ENCODE data around the gene ZMIZ1. TPM values are rescaled to one million over a fixed set of nuclear protein-coding genes. Genes with fewer than 3 reads are reported as not detected.

The ZMIZ1 gene
- total and polyA plus RNA-seq, 4 donors: 3.9 to 19.1 (median 9.8) TPM

- no peak for DNase-seq (ENCODE audit: low spot score)
- no peaks in the 10 kb centered on the region for H3K27me3 ChIP-seq (ENCODE audit: control insufficient read depth in 4 of 4, insufficient read depth in 4 of 4, low read length in 3 of 4)
- H3K4me3 ChIP-seq (ENCODE audit: low read depth in 1 of 3, low read length in 3 of 3): no peak overlapping the region
- no peaks in the 10 kb centered on the region for H3K9me3 ChIP-seq (ENCODE audit: control insufficient read depth in 4 of 4, low read length in 3 of 4)
- 63% methylated on average over 12 of the region's 12 CpGs for WGBS
- H3K4me1 ChIP-seq (ENCODE audit: control insufficient read depth in 4 of 4, insufficient read depth in 4 of 4, low read length in 3 of 4): peaks cover 27 to 71% (median 58%) of the 10 kb centered on the region in 4 donors
- TF ChIP-seq, protein P1, sequence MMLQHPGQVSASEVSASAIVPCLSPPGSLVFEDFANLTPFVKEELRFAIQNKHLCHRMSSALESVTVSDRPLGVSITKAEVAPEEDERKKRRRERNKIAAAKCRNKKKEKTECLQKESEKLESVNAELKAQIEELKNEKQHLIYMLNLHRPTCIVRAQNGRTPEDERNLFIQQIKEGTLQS (IDR thresholded peaks at IDR 0.05): no peak
- TF ChIP-seq ZBTB33 (IDR thresholded peaks at IDR 0.05): no peak
- TF ChIP-seq RAD21 (IDR thresholded peaks at IDR 0.05): no peak
- TF ChIP-seq GABPA (IDR thresholded peaks at IDR 0.05 in 1 of 2, conservative IDR thresholded peaks at IDR 0.05 in 1 of 2): no peak
- TF ChIP-seq HNF4G (IDR thresholded peaks at IDR 0.05): no peak
- TF ChIP-seq CTCF (IDR thresholded peaks at IDR 0.05; ENCODE audit: low read depth, low read length, missing input control): no peak
- no peak for TF ChIP-seq JUND (IDR thresholded peaks at IDR 0.05)
- TF ChIP-seq TAF1 (conservative IDR thresholded peaks at IDR 0.05): no peak
- TF ChIP-seq SP1 (IDR thresholded peaks at IDR 0.05): no peak
- TF ChIP-seq, protein P2, sequence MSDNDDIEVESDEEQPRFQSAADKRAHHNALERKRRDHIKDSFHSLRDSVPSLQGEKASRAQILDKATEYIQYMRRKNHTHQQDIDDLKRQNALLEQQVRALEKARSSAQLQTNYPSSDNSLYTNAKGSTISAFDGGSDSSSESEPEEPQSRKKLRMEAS (IDR thresholded peaks at IDR 0.05): no peak
- no peak for TF ChIP-seq RXRA (IDR thresholded peaks at IDR 0.05)
- TF ChIP-seq FOXA1 (IDR thresholded peaks at IDR 0.05): no peak
- peak overlapping the region; percentile 81 to 94 for H3K27ac ChIP-seq (ENCODE audit: low read depth in 1 of 2, low read length in 2 of 2)
- no peaks in the 10 kb centered on the region for H3K36me3 ChIP-seq (ENCODE audit: control insufficient read depth in 4 of 4, insufficient read depth in 3 of 4, low read depth in 1 of 4, low read length in 3 of 4)
- no peak overlapping the region for H3K9ac ChIP-seq (ENCODE audit: low read depth in 1 of 2, low read length in 2 of 2)
These were observed 25.8 kb downstream of the ZMIZ1 start for GRCh38 chr10:79094412-79095175.

DNA sequence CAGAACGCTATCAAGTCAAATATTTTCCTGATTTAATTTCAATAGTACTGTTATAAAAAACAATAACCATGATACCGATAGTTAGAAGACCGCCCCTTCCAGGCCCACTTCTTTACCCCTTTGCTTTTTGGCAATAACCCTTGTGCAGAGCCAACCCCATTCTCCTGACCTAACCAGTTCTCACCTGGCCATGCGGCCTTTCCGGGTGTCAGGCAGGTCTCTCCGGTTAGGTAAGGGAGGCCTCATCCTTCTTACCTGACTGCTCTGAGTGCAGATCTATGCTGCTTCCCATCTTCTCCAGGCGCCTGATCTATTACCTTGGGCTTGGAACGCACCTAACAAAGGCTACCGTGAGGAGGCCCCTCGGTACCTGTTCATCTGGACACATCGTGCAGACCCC, 26.6 kb downstream of the ZMIZ1 start:
- Histone ChIP-seq H3K4me3 (ENCODE audit: low read depth in 1 of 3, low read length in 3 of 3) (no peak overlapping the region), H3K36me3 (ENCODE audit: control insufficient read depth in 4 of 4, insufficient read depth in 3 of 4, low read depth in 1 of 4, low read length in 3 of 4) (no peaks in the 10 kb centered on the region), H3K27ac (ENCODE audit: low read depth in 1 of 2, low read length in 2 of 2) (peak overlapping the region; percentile 81 to 94), H3K4me1 (ENCODE audit: control insufficient read depth in 4 of 4, insufficient read depth in 4 of 4, low read length in 3 of 4) (peaks cover 27 to 70% (median 58%) of the 10 kb centered on the region in 4 donors), H3K27me3 (ENCODE audit: control insufficient read depth in 4 of 4, insufficient read depth in 4 of 4, low read length in 3 of 4) (no peaks in the 10 kb centered on the region), H3K9ac (ENCODE audit: low read depth in 1 of 2, low read length in 2 of 2) (peak overlapping the region in 1 of 2 donors; percentile 10), H3K9me3 (ENCODE audit: control insufficient read depth in 4 of 4, low read length in 3 of 4) (no peaks in the 10 kb centered on the region)
- 72% methylated on average over 11 of the region's 11 CpGs for WGBS
- no peak for DNase-seq (ENCODE audit: low spot score)
- TF ChIP-seq FOXA2 (IDR thresholded peaks at IDR 0.05): no peak
- no peak for TF ChIP-seq YY1 (IDR thresholded peaks at IDR 0.05)
- no peak for TF ChIP-seq HNF4G (IDR thresholded peaks at IDR 0.05)
- no peak for TF ChIP-seq CTCF (IDR thresholded peaks at IDR 0.05; ENCODE audit: low read depth, low read length, missing input control)
- no peak for TF ChIP-seq JUND (IDR thresholded peaks at IDR 0.05)
- no peak for TF ChIP-seq EGR1 (IDR thresholded peaks at IDR 0.05; ENCODE audit: low read depth in 2 of 2)
- TF ChIP-seq, protein P1 (IDR thresholded peaks at IDR 0.05): no peak
- TF ChIP-seq, protein P2 (IDR thresholded peaks at IDR 0.05): no peak
- TF ChIP-seq SP1 (IDR thresholded peaks at IDR 0.05): no peak
- TF ChIP-seq ZBTB33 (IDR thresholded peaks at IDR 0.05): no peak
- TF ChIP-seq HNF4A (conservative IDR thresholded peaks at IDR 0.05): no peak
- TF ChIP-seq, protein P3, sequence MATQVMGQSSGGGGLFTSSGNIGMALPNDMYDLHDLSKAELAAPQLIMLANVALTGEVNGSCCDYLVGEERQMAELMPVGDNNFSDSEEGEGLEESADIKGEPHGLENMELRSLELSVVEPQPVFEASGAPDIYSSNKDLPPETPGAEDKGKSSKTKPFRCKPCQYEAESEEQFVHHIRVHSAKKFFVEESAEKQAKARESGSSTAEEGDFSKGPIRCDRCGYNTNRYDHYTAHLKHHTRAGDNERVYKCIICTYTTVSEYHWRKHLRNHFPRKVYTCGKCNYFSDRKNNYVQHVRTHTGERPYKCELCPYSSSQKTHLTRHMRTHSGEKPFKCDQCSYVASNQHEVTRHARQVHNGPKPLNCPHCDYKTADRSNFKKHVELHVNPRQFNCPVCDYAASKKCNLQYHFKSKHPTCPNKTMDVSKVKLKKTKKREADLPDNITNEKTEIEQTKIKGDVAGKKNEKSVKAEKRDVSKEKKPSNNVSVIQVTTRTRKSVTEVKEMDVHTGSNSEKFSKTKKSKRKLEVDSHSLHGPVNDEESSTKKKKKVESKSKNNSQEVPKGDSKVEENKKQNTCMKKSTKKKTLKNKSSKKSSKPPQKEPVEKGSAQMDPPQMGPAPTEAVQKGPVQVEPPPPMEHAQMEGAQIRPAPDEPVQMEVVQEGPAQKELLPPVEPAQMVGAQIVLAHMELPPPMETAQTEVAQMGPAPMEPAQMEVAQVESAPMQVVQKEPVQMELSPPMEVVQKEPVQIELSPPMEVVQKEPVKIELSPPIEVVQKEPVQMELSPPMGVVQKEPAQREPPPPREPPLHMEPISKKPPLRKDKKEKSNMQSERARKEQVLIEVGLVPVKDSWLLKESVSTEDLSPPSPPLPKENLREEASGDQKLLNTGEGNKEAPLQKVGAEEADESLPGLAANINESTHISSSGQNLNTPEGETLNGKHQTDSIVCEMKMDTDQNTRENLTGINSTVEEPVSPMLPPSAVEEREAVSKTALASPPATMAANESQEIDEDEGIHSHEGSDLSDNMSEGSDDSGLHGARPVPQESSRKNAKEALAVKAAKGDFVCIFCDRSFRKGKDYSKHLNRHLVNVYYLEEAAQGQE (IDR thresholded peaks at IDR 0.05): no peak
- TF ChIP-seq RXRA (IDR thresholded peaks at IDR 0.05): no peak
- no peak for TF ChIP-seq RAD21 (IDR thresholded peaks at IDR 0.05)
